Epithelial cell of proximal tubule (primary cell): Measurements from ENCODE around the gene IGDCC3. TPM values are rescaled to one million over a fixed set of nuclear protein-coding genes. Genes with fewer than 3 reads are reported as not detected.

Experiments used
- DNase-seq: peaks from one replicate; pipeline ENCODE4 v3.0.0-alpha.2; 2011; ENCODE audit warnings: low read depth
- H3K4me3 ChIP-seq: 2 replicates; pipeline ENCODE4 v1.5.1; 2011; ENCODE audit warnings: low read depth, mild to moderate bottlenecking, low read length
- total RNA-seq: library from RNA; depleted of rRNA; stranded (reverse); fragments of >200 nt; gene quantifications from 2 replicates; pipeline ENCODE4 v1.2.3, GENCODE V29; 2015
- TF ChIP-seq, protein P1 (sequence below): conservative IDR thresholded peaks from 2 replicates; pipeline ENCODE4 v1.5.1; 2012; ENCODE audit warnings: low read depth, mild to moderate bottlenecking, low read length

The IGDCC3 gene
- total RNA-seq, 1 donor from 2014 or later = not detected

DNA sequence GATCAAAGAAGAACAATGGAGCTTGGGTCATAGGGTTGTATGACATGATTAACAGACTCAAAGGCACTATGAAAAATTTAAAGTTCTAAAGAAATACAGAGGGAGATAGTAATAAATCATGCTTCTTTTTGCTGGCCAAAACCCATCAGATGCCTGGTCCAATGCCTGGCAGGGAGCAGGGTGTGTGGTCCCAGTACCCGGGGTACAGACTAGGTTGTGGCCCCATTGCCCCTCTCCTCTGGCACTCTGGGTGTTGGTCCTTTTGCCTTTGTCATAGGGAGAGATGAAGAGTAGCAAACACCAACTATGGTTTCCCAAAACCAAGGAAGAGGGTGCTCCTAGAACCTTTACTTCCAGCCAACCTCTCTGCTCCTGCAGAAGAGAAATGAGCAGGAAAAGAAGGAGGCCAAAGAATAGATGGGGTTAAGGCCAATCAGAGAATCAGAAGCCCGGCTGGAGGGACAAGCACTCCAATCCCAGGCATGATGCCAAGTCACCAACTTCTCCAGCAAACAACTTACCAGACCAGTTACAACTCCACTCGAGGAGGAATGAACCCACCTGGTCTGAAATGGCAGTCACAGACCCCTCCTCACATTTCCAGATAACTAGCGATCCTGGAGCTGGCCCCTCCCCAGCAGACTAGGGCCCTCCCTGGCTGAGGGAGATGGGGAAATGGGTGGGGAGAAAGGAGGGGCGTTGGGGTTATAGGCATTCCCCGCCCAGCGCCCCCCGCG lies 1.8 kb downstream of the IGDCC3 start:
- H3K4me3 ChIP-seq = no peak overlapping the region
- DNase-seq = no peak
- TF ChIP-seq, protein P1, sequence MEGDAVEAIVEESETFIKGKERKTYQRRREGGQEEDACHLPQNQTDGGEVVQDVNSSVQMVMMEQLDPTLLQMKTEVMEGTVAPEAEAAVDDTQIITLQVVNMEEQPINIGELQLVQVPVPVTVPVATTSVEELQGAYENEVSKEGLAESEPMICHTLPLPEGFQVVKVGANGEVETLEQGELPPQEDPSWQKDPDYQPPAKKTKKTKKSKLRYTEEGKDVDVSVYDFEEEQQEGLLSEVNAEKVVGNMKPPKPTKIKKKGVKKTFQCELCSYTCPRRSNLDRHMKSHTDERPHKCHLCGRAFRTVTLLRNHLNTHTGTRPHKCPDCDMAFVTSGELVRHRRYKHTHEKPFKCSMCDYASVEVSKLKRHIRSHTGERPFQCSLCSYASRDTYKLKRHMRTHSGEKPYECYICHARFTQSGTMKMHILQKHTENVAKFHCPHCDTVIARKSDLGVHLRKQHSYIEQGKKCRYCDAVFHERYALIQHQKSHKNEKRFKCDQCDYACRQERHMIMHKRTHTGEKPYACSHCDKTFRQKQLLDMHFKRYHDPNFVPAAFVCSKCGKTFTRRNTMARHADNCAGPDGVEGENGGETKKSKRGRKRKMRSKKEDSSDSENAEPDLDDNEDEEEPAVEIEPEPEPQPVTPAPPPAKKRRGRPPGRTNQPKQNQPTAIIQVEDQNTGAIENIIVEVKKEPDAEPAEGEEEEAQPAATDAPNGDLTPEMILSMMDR = no peak

DNA sequence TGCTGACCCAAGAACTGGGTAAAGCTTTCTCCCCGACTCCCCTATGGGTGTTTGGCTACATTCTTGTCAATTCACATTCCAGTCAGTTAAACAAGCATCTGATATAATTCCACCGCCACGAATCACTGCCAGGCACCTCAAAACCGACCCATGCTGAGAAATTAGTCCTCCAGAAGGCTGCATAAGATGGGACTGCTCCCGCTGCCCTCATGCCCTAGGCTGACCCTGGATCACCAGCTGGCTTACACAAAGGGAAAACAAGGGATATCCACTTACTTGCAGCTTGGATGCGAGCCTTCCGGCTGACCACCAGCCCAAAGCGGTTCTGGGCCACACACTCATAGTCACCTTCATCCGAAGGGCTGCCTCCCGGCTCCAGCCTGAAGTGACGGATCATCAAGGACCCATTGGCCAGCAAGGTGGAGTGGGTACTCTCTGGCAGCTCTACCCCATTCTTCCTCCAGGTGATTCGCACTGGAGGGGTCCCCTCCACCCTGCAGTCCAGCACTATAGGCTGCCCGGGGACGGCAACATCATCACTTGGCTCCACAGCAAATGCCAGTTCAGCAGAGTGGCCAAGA lies 2.9 kb downstream of the IGDCC3 start:
- no peak for DNase-seq
- TF ChIP-seq, protein P1 = no peak
- no peak overlapping the region for H3K4me3 ChIP-seq

DNA sequence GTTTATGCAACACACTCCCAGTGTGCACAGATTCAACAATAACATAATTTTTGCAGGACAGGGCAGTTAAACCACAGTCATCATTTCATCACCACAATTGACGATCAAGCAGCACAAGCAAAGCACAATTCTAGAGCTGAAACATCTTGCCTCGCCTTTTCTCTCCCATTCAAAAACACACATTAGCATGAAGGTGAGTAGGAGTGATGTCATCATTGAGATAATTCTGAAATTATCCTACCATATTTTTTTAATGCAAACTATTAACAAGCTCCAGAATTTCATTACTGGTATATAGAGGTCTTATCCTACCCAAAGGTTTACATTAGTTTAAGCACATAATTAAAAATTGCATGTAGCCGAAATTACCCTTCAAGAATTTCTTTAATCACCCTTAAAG lies 3.5 kb downstream of the IGDCC3 start:
- no peak for DNase-seq
- TF ChIP-seq, protein P1 = no peak
- no peak overlapping the region for H3K4me3 ChIP-seq

DNA sequence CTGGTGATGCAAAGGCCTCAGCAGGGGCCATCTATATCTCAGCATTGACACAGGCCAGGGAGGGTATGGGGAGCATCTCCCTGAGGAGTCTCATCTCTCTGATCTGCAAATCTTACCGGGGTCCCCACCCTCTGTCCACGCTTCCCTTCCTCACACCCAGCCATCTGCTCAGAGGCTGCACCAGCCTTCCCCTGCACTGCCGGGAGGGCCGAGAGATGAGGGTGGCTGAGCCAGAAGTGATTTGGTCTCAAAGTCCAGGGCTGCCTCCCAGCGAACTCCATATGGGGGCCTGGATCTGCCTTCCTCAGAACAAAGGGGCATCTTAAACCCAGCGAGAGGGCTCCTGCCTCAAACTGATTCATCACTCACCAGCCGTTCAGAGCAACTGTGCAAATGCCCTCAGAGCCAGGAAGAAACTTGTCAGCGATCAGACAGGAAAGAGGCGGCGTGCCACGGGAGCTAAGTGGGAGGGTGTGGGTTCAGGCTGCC lies 4.6 kb downstream of the IGDCC3 start:
- TF ChIP-seq, protein P1 = no peak
- no peak for DNase-seq
- no peak overlapping the region for H3K4me3 ChIP-seq

DNA sequence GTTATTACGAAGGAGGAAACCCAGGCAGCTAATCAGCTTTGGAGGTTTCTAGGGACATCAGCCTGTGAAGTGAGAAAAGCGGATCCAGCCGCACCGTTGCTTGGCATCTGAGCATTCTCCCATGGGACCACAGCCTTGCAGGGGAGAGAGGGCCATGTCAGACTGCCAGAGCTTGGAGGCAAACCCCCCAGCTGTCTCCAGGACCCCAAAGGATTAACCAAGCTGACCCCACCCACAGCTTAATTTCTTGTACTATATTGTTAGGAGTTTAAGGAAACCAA lies 5.1 kb downstream of the IGDCC3 start:
- DNase-seq = no peak
- TF ChIP-seq, protein P1 = no peak
- H3K4me3 ChIP-seq = no peak overlapping the region

DNA sequence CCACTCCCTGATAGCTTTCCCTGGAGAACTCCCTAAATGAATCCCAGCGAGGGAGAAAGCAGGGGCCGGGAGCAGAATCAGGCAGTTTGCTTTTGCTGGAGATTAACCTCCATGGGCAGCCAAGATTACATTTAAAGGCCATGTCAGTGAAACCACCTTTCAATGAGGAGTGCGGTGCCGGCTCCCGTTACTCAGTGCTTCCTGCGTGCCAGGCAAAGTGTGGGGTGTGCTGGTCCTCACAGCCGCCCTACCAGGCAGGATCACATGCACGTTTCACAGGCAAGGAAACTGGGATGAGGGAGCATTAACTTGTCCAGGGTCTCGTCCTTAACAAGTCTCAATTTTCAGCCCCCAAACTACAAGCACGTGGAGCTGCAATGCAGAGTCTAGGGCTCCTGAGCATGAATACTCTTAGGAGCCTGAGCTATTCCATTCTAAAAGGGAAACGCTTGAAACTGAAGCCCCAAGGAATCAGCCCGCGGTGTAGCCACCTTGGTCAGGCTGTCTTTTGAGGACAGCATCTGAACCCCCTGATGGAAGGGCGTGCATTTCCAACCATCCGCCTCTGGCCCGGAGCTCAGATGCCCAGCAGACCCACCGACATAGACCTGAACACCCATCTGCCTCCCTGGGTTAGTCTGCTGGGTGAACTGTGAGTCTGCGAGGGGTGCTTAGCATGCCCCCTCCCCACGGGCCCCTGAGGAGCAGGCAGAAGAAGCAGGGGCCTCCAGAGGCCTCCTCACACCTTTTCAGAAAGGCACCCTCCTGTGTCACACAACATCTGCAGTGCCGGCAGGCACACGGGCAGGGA lies 5.6 kb downstream of the IGDCC3 start:
- no peak overlapping the region for H3K4me3 ChIP-seq
- TF ChIP-seq, protein P1 = no peak
- DNase-seq = no peak
